Muscle of leg (tissue), 11 donors: ENCODE results near the gene OTOF. TPM values are rescaled to one million over a fixed set of nuclear protein-coding genes. Genes with fewer than 3 reads are reported as not detected.

Experiments
- DNase-seq: peaks from one replicate; pipeline ENCODE4 v3.0.0; 2013
- H3K27ac ChIP-seq: one replicate; pipeline ENCODE4 v1.5.1; 2013; ENCODE audit warnings: mild to moderate bottlenecking, low read length, control low read depth
- H3K27me3 ChIP-seq: one replicate; pipeline ENCODE4 v1.6.1; 2013; ENCODE audit warnings: low read length; ENCODE audit not compliant: control insufficient read depth, insufficient read depth
- H3K36me3 ChIP-seq: one replicate; pipeline ENCODE4 v1.6.1; 2013; ENCODE audit warnings: low read length; ENCODE audit not compliant: control insufficient read depth, insufficient read depth
- H3K4me1 ChIP-seq: one replicate; pipeline ENCODE4 v1.6.1; 2013; ENCODE audit warnings: low read length; ENCODE audit not compliant: control insufficient read depth, insufficient read depth
- H3K4me3 ChIP-seq: one replicate; pipeline ENCODE4 v1.5.1; 2013; ENCODE audit warnings: low read length, control low read depth
- H3K9me3 ChIP-seq: replicated peaks from 2 replicates; pipeline ENCODE4 v1.6.1; 2013; ENCODE audit warnings: low read depth, low read length; ENCODE audit not compliant: control insufficient read depth
- WGBS: methylation state at CpG from one replicate; pipeline ENCODE4 v1.1.5; 2013; ENCODE audit warnings: missing lambda C conversion rate; ENCODE audit not compliant: insufficient coverage; 5-methylcytosine and 5-hydroxymethylcytosine counted together
- polyA plus RNA-seq, 8 donors: library from polyadenylated mRNA; unstranded; fragments of 120-200 nt; gene quantifications; one replicate each; pipeline versions ENCODE4 v1.2.1 to v1.2.3, GENCODE V29; 2013; ENCODE audit warnings: inconsistent platforms in 1 of 8, low replicate concordance in 1 of 8; ENCODE audit not compliant: insufficient read length in 8 of 8, insufficient read depth in 1 of 8
- total RNA-seq: library from RNA; stranded (reverse); fragments of 120-200 nt; gene quantifications from one replicate; pipeline ENCODE4 v1.2.4, GENCODE V29; 2013

The OTOF gene
- total and polyA plus RNA-seq, 9 donors = 8.6 to 28.0 (median 17.9) TPM

- Histone ChIP-seq H3K27ac (peak overlapping the region; percentile 7), H3K4me3 (no peak overlapping the region), H3K4me1 (peaks cover 90% of the 10 kb centered on the region), H3K27me3 (no peaks in the 10 kb centered on the region), H3K36me3 (no peaks in the 10 kb centered on the region), H3K9me3 (no peaks in the 10 kb centered on the region)
- peak; percentile 21 for DNase-seq
- 33% methylated on average over 2 of the region's 3 CpGs for WGBS
Measured at GRCh38 chr2:26481706-26482105, 3.8 kb upstream of the OTOF start.

- Histone ChIP-seq H3K27ac (peak overlapping the region; percentile 20), H3K27me3 (no peaks in the 10 kb centered on the region), H3K36me3 (peaks cover 3% of the 10 kb centered on the region), H3K4me1 (peaks cover 93% of the 10 kb centered on the region), H3K4me3 (no peak overlapping the region), H3K9me3 (no peaks in the 10 kb centered on the region)
- 71% methylated on average over 10 of the region's 18 CpGs for WGBS
- DNase-seq = no peak
Measured at GRCh38 chr2:26480566-26481423, 2.9 kb upstream of the OTOF start.

GRCh38 chr2:26479789-26480565 is 2.1 kb upstream of the OTOF start:
- Histone ChIP-seq H3K27me3 (no peaks in the 10 kb centered on the region), H3K9me3 (no peaks in the 10 kb centered on the region), H3K36me3 (peaks cover 11% of the 10 kb centered on the region), H3K4me1 (peaks cover 85% of the 10 kb centered on the region), H3K4me3 (no peak overlapping the region), H3K27ac (no peak overlapping the region)
- no peak for DNase-seq
- WGBS = 89% methylated on average over 11 of the region's 21 CpGs

- no peaks in the 10 kb centered on the region for H3K27me3 ChIP-seq
- H3K4me1 ChIP-seq = peaks cover 78% of the 10 kb centered on the region
- H3K36me3 ChIP-seq = peaks cover 12% of the 10 kb centered on the region
- no peak for DNase-seq
- no peak overlapping the region for H3K4me3 ChIP-seq
- 98% methylated on average over 11 of the region's 25 CpGs for WGBS
- no peaks in the 10 kb centered on the region for H3K9me3 ChIP-seq
- peak overlapping the region; percentile 96 for H3K27ac ChIP-seq
Measured at GRCh38 chr2:26479131-26479788, 1.3 kb upstream of the OTOF start.

GRCh38 chr2:26478366-26478765 is 442 bp upstream of the OTOF start:
- peak overlapping the region; percentile 96 for H3K27ac ChIP-seq
- H3K9me3 ChIP-seq = no peaks in the 10 kb centered on the region
- peaks cover 12% of the 10 kb centered on the region for H3K36me3 ChIP-seq
- no peak overlapping the region for H3K4me3 ChIP-seq
- H3K27me3 ChIP-seq = no peaks in the 10 kb centered on the region
- peak; percentile 61 for DNase-seq
- 83% methylated on average over 3 of the region's 5 CpGs for WGBS
- peaks cover 70% of the 10 kb centered on the region for H3K4me1 ChIP-seq

- 52% methylated on average over 15 of the region's 33 CpGs for WGBS
- Histone ChIP-seq H3K36me3 (peaks cover 12% of the 10 kb centered on the region), H3K9me3 (no peaks in the 10 kb centered on the region), H3K4me1 (peaks cover 60% of the 10 kb centered on the region), H3K27me3 (no peaks in the 10 kb centered on the region), H3K4me3 (peak overlapping the region; percentile 16), H3K27ac (peak overlapping the region; percentile 96)
- DNase-seq = peak; percentile 16
Measured at GRCh38 chr2:26477126-26477910, 606 bp downstream of the OTOF start.

- peaks cover 46% of the 10 kb centered on the region for H3K4me1 ChIP-seq
- H3K4me3 ChIP-seq = no peak overlapping the region
- no peaks in the 10 kb centered on the region for H3K9me3 ChIP-seq
- DNase-seq = no peak
- H3K36me3 ChIP-seq = peaks cover 12% of the 10 kb centered on the region
- no peak overlapping the region for H3K27ac ChIP-seq
- no peaks in the 10 kb centered on the region for H3K27me3 ChIP-seq
- WGBS = 68% methylated on average over 18 of the region's 22 CpGs
Measured at GRCh38 chr2:26475832-26476501, 2.0 kb downstream of the OTOF start.

- Histone ChIP-seq H3K9me3 (no peaks in the 10 kb centered on the region), H3K4me1 (peaks cover 37% of the 10 kb centered on the region), H3K27me3 (no peaks in the 10 kb centered on the region), H3K36me3 (peaks cover 12% of the 10 kb centered on the region), H3K27ac (no peak overlapping the region), H3K4me3 (no peak overlapping the region)
- 94% methylated on average over 4 of the region's 6 CpGs for WGBS
- no peak for DNase-seq
Measured at GRCh38 chr2:26475037-26475436, 2.9 kb downstream of the OTOF start.

GRCh38 chr2:26474261-26474785 is 3.6 kb downstream of the OTOF start:
- Histone ChIP-seq H3K27me3 (no peaks in the 10 kb centered on the region), H3K27ac (no peak overlapping the region), H3K4me1 (peaks cover 30% of the 10 kb centered on the region), H3K9me3 (peaks cover 4% of the 10 kb centered on the region), H3K36me3 (peaks cover 13% of the 10 kb centered on the region), H3K4me3 (no peak overlapping the region)
- 91% methylated on average over 8 of the region's 14 CpGs for WGBS
- no peak for DNase-seq
